IMR-90 (cell line): ENCODE measurements around the gene PCDHGA6. TPM values are rescaled to one million over a fixed set of nuclear protein-coding genes. Genes with fewer than 3 reads are reported as not detected.

ENCODE experiments used
- ATAC-seq: fragments of 200-7000 bp; cut with Tn5 transposase; 2 replicates; pipeline ENCODE4 v1.9.1; 2020; ENCODE audit warnings: low read depth, mild to moderate bottlenecking, moderate library complexity
- BruUV-seq: library from RNA; stranded (reverse); fragments of 400-500 nt; replicated peaks from 2 replicates; lab custom pipeline; 2021; lab: Mats Ljungman, UMichigan
- CTCF ChIA-PET: fragments of 300-600 bp; formaldehyde crosslinking; extraction: SDS; loops from one replicate; lab custom pipeline; 2021; ENCODE audit warnings: antibody characterized with exemption; lab: Yijun Ruan, JAX
- POLR2A ChIA-PET: fragments of 300-600 bp; sonication (Branson Sonifier 250); formaldehyde crosslinking; loops from one replicate; lab custom pipeline; 2022; ENCODE audit warnings: antibody characterized with exemption; ENCODE audit not compliant: unreplicated experiment; lab: Charles Lee
- DNase-seq: peaks from one replicate; pipeline ENCODE4 v3.0.0; 2013
- H2AFZ ChIP-seq: replicated peaks from 2 replicates; pipeline ENCODE3; 2013; ENCODE audit warnings: low read length, mild to moderate bottlenecking; ENCODE audit not compliant: poor library complexity
- H2AK5ac ChIP-seq: 2 replicates; pipeline ENCODE4 v1.6.1; 2013; ENCODE audit warnings: low read depth, low read length, inconsistent platforms
- H2AK9ac ChIP-seq: replicated peaks from 2 replicates; pipeline ENCODE3; 2013; ENCODE audit warnings: mild to moderate bottlenecking, low read depth, low read length, moderate library complexity; ENCODE audit not compliant: poor library complexity
- H2BK120ac ChIP-seq: 2 replicates; pipeline ENCODE4 v1.6.1; 2013; ENCODE audit warnings: low read depth, low read length, inconsistent platforms
- H2BK15ac ChIP-seq: 3 replicates; pipeline ENCODE4 v1.6.1; 2013; ENCODE audit warnings: low read depth, low read length, inconsistent platforms
- H2BK20ac ChIP-seq: 2 replicates; pipeline ENCODE4 v1.6.1; 2013; ENCODE audit warnings: low read depth, mild to moderate bottlenecking, inconsistent platforms, low read length, moderate library complexity
- H2BK5ac ChIP-seq: 2 replicates; pipeline ENCODE4 v1.6.1; 2013; ENCODE audit warnings: mild to moderate bottlenecking, low read depth, low read length, inconsistent platforms; ENCODE audit not compliant: poor library complexity, severe bottlenecking
- H3K14ac ChIP-seq: replicated peaks from 2 replicates; pipeline ENCODE4 v1.6.1; 2013; ENCODE audit warnings: low read depth, low read length, inconsistent platforms
- H3K18ac ChIP-seq: 2 replicates; pipeline ENCODE4 v1.6.1; 2013; ENCODE audit warnings: low read depth, low read length, control low read depth
- H3K23ac ChIP-seq: 2 replicates; pipeline ENCODE4 v1.6.1; 2013; ENCODE audit warnings: low read depth, low read length, inconsistent platforms
- H3K27ac ChIP-seq: 2 replicates; pipeline ENCODE4 v1.5.1; 2013; ENCODE audit warnings: mild to moderate bottlenecking, control low read depth, low read length; ENCODE audit not compliant: insufficient read depth
- H3K27me3 ChIP-seq: 2 replicates; pipeline ENCODE4 v1.6.1; 2013; ENCODE audit warnings: low read length; ENCODE audit not compliant: control insufficient read depth, insufficient read depth
- H3K36me3 ChIP-seq: 2 replicates; pipeline ENCODE4 v1.6.1; 2013; ENCODE audit warnings: low read length, mixed read lengths; ENCODE audit not compliant: control insufficient read depth, insufficient read depth
- H3K4ac ChIP-seq: 2 replicates; pipeline ENCODE4 v1.6.1; 2013; ENCODE audit warnings: low read depth, low read length, inconsistent platforms
- H3K4me1 ChIP-seq: 2 replicates; pipeline ENCODE4 v1.6.1; 2013; ENCODE audit warnings: low read length, mixed read lengths; ENCODE audit not compliant: control insufficient read depth, insufficient read depth
- H3K4me2 ChIP-seq: 2 replicates; pipeline ENCODE4 v1.6.1; 2013; ENCODE audit warnings: low read depth, mild to moderate bottlenecking, control low read depth, low read length, moderate library complexity
- H3K4me3 ChIP-seq: 2 replicates; pipeline ENCODE4 v1.5.1; 2013; ENCODE audit warnings: low read depth, mild to moderate bottlenecking, control low read depth, low read length, moderate library complexity; ENCODE audit not compliant: insufficient read depth
- H3K56ac ChIP-seq: 2 replicates; pipeline ENCODE4 v1.6.1; 2013; ENCODE audit warnings: low read length, inconsistent platforms; ENCODE audit not compliant: insufficient read depth; ENCODE audit errors: extremely low read depth
- H3K79me1 ChIP-seq, 2 experiments: 2 replicates each; pipeline ENCODE4 v1.6.1; 2013; ENCODE audit warnings: low read length in 2 of 2, inconsistent platforms in 1 of 2, low read depth in 1 of 2
- H3K9ac ChIP-seq: 2 replicates; pipeline ENCODE4 v1.6.1; 2013; ENCODE audit warnings: low read depth, low read length, control low read depth
- H3K9me1 ChIP-seq: 2 replicates; pipeline ENCODE4 v1.6.1; 2013; ENCODE audit warnings: low read length, inconsistent platforms; ENCODE audit not compliant: insufficient read depth
- H3K9me3 ChIP-seq: 2 replicates; pipeline ENCODE4 v1.6.1; 2013; ENCODE audit warnings: low read length; ENCODE audit not compliant: control insufficient read depth, insufficient read depth
- H4K20me1 ChIP-seq: 2 replicates; pipeline ENCODE4 v1.6.1; 2013; ENCODE audit warnings: low read length, inconsistent platforms; ENCODE audit not compliant: insufficient read depth
- H4K5ac ChIP-seq: 2 replicates; pipeline ENCODE4 v1.6.1; 2013; ENCODE audit warnings: mild to moderate bottlenecking, low read depth, low read length, control low read depth
- H4K8ac ChIP-seq, 2 experiments: 2 replicates each; pipeline ENCODE4 v1.6.1; 2013; ENCODE audit warnings: low read depth in 2 of 2, low read length in 2 of 2, control low read depth in 1 of 2, inconsistent platforms in 1 of 2
- H4K91ac ChIP-seq: 2 replicates; pipeline ENCODE4 v1.6.1; 2013; ENCODE audit warnings: low read depth, low read length, inconsistent platforms; ENCODE audit not compliant: insufficient read depth
- BHLHE40 ChIP-seq: fragments of 150-350 bp; IDR thresholded peaks from 2 replicates; pipeline ENCODE4 v1.6.1; 2016; ENCODE audit warnings: mild to moderate bottlenecking, low read depth, low read length
- CEBPB ChIP-seq: IDR thresholded peaks from 2 replicates; pipeline ENCODE4 v1.6.1; 2012; ENCODE audit warnings: low read depth, low read length, improper control_type of control experiment
- CHD1 ChIP-seq: IDR thresholded peaks from 2 replicates; pipeline ENCODE4 v1.6.1; 2012; ENCODE audit warnings: low read depth, low read length, improper control_type of control experiment
- CTCF ChIP-seq: conservative IDR thresholded peaks from 2 replicates; pipeline ENCODE4 v1.5.1; 2012; ENCODE audit warnings: mild to moderate bottlenecking, low read depth, low read length, improper control_type of control experiment
- FOS ChIP-seq: fragments of 150-350 bp; IDR thresholded peaks from 2 replicates; pipeline ENCODE4 v1.6.1; 2016; ENCODE audit warnings: low read depth, low read length
- MAFK ChIP-seq: IDR thresholded peaks from 2 replicates; pipeline ENCODE4 v1.6.1; 2012; ENCODE audit warnings: low read depth, low read length, improper control_type of control experiment
- MAZ ChIP-seq: IDR thresholded peaks from 2 replicates; pipeline ENCODE4 v1.6.1; 2012; ENCODE audit warnings: low read depth, mild to moderate bottlenecking, low read length, improper control_type of control experiment, moderate library complexity, borderline replicate concordance
- MXI1 ChIP-seq: IDR thresholded peaks from 2 replicates; pipeline ENCODE4 v1.6.1; 2012; ENCODE audit warnings: low read depth, mild to moderate bottlenecking, low read length, moderate library complexity, borderline replicate concordance
- NFE2L2 ChIP-seq: fragments of 150-350 bp; IDR thresholded peaks from 2 replicates; pipeline ENCODE4 v1.6.1; 2016; ENCODE audit warnings: low read depth, mild to moderate bottlenecking, low read length
- RAD21 ChIP-seq: IDR thresholded peaks from 2 replicates; pipeline ENCODE4 v1.6.1; 2012; ENCODE audit warnings: low read length, improper control_type of control experiment
- RFX5 ChIP-seq: IDR thresholded peaks from 2 replicates; pipeline ENCODE4 v1.8.0; 2012; ENCODE audit warnings: low read depth, mild to moderate bottlenecking, low read length, moderate library complexity
- SMC3 ChIP-seq: fragments of 150-350 bp; IDR thresholded peaks from 2 replicates; pipeline ENCODE4 v1.6.1; 2016; ENCODE audit warnings: low read depth, mild to moderate bottlenecking, antibody characterized with exemption, low read length, moderate library complexity
- WGBS, 2 experiments: methylation state at CpG; one replicate each; pipeline versions ENCODE4 v1.1.5 to v1.1.7; 2013; ENCODE audit warnings: missing lambda C conversion rate in 2 of 2; ENCODE audit not compliant: insufficient read length in 1 of 2; ENCODE audit errors: extremely low coverage in 2 of 2; 5-methylcytosine and 5-hydroxymethylcytosine counted together
- dilution Hi-C: fragments of 300-500 bp; cut with HindIII; formaldehyde crosslinking; loops from one replicate; pipeline ENCODE4 v1.14.3; 2018; ENCODE audit warnings: low sequenced_read_pairs; ENCODE audit not compliant: unreplicated experiment
- in situ Hi-C: fragments of 300-500 bp; cut with MboI; formaldehyde crosslinking; loops from 3 replicates; pipeline ENCODE4 v1.14.3; 2019; ENCODE audit warnings: low sequenced_read_pairs, inconsistent platforms, mixed read lengths
- intact Hi-C: fragments of 100-400 bp; cut with micrococcal nuclease; formaldehyde crosslinking; loops from 2 replicates; pipeline ENCODE4 v1.10.0; 2022
- polyA plus RNA-seq, 3 experiments: library from polyadenylated mRNA; depleted of rRNA; stranded (reverse); fragments of >200 nt; gene quantifications; 2 replicates each; pipeline ENCODE4 v1.2.3, GENCODE V29; 2012; ENCODE audit warnings: low replicate concordance in 1 of 3
- total RNA-seq: library from RNA; depleted of rRNA; stranded (reverse); fragments of >200 nt; gene quantifications from 2 replicates; pipeline ENCODE4 v1.2.3, GENCODE V29; 2012
- TF ChIP-seq, protein P1 (sequence below): fragments of 150-350 bp; IDR thresholded peaks from 2 replicates; pipeline ENCODE4 v1.6.1; 2016; ENCODE audit warnings: low read depth, mild to moderate bottlenecking, low read length, moderate library complexity, borderline replicate concordance
- TF ChIP-seq, protein P2 (sequence below): fragments of 150-350 bp; IDR thresholded peaks from 2 replicates; pipeline ENCODE4 v1.6.1; 2017; ENCODE audit warnings: mild to moderate bottlenecking, antibody characterized with exemption, low read length, low read depth

PCDHGA6 gene
- total and polyA plus RNA-seq, 2 of the 4 experiments (the other 2 are of a cell fraction) = 4.1 to 4.7 TPM

GRCh38 chr5:141343953-141344463 is 29.7 kb upstream of the PCDHGA6 start:
- Histone ChIP-seq H3K9me3 (peaks cover 42% of the 10 kb centered on the region), H3K14ac (0 out of 2 replicates have a peak overlapping the region, but pooled peaks have one; percentile 3), H3K4me1 (no peaks in the 10 kb centered on the region), H3K4me3 (peak overlapping the region; percentile 48), H3K27ac (peak overlapping the region; percentile 44), H4K20me1 (no peaks in the 10 kb centered on the region), H3K4ac (no peak overlapping the region), H2AK9ac (no peak overlapping the region), H2AK5ac (no peak overlapping the region), H2AFZ (peak overlapping the region; percentile 87), H2BK15ac (no peak overlapping the region), H3K4me2 (peak overlapping the region; percentile 58; the same call in 1 of the 2 replicates), H3K79me1 (no peaks in the 10 kb centered on the region), H2BK5ac (no peak overlapping the region), H3K27me3 (no peaks in the 10 kb centered on the region; the same call in 1 of the 2 replicates), H3K56ac (no peak overlapping the region), H4K91ac (no peak overlapping the region), H4K5ac (peak overlapping the region; percentile 12; the same call in 1 of the 2 replicates), H2BK20ac (no peak overlapping the region), H4K8ac (peak overlapping the region in 1 of 2 experiments; percentile 53; a peak in 1 of 4 replicates), H3K36me3 (peaks cover 4% of the 10 kb centered on the region; the same call in 1 of the 2 replicates), H3K18ac (peak overlapping the region; percentile 51; the same call in 1 of the 2 replicates), H3K23ac (no peak overlapping the region; the same call in 1 of the 2 replicates), H2BK120ac (no peak overlapping the region), H3K9me1 (no peaks in the 10 kb centered on the region), H3K9ac (peak overlapping the region; percentile 21)
- ATAC-seq (peak; percentile 48), DNase-seq (no peak)
- POLR2A ChIA-PET = no interaction called here
- no TSS peak for BruUV-seq
- intact Hi-C loops (no loop called here), in situ Hi-C loops (no loop called here), dilution Hi-C loops (no loop called here)
- WGBS, 2 experiments = 21% methylated on average over 17 of the region's 31 CpGs; no CpG with 5 or more reads in 1 of the 2 experiments
- no peak for TF ChIP-seq RFX5
- TF ChIP-seq MAZ = no peak
- TF ChIP-seq, protein P1, sequence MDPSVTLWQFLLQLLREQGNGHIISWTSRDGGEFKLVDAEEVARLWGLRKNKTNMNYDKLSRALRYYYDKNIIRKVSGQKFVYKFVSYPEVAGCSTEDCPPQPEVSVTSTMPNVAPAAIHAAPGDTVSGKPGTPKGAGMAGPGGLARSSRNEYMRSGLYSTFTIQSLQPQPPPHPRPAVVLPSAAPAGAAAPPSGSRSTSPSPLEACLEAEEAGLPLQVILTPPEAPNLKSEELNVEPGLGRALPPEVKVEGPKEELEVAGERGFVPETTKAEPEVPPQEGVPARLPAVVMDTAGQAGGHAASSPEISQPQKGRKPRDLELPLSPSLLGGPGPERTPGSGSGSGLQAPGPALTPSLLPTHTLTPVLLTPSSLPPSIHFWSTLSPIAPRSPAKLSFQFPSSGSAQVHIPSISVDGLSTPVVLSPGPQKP = no peak
- TF ChIP-seq NFE2L2 = no peak
- TF ChIP-seq MXI1 = no peak
- TF ChIP-seq CTCF = no peak
- TF ChIP-seq SMC3 = no peak
- TF ChIP-seq FOS = no peak
- TF ChIP-seq CHD1 = no peak
- no peak for TF ChIP-seq BHLHE40
- no peak for TF ChIP-seq MAFK
- TF ChIP-seq RAD21 = no peak
- no peak for TF ChIP-seq CEBPB
- TF ChIP-seq, protein P2, sequence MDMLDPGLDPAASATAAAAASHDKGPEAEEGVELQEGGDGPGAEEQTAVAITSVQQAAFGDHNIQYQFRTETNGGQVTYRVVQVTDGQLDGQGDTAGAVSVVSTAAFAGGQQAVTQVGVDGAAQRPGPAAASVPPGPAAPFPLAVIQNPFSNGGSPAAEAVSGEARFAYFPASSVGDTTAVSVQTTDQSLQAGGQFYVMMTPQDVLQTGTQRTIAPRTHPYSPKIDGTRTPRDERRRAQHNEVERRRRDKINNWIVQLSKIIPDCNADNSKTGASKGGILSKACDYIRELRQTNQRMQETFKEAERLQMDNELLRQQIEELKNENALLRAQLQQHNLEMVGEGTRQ = no peak
- CTCF ChIA-PET = no interaction called here
